Neural crest cell (in vitro differentiated cells): ENCODE results near the gene APOB. TPM values are rescaled to one million over a fixed set of nuclear protein-coding genes. Genes with fewer than 3 reads are reported as not detected.

ENCODE experiments used
- DNase-seq: peaks from one replicate; pipeline ENCODE4 v3.0.0; 2021; ENCODE audit warnings: low read depth, mixed read lengths, low spot score
- H3K27ac Mint-ChIP-seq: one replicate; pipeline ENCODE4 v1.8.0; 2021; ENCODE audit warnings: mild to moderate bottlenecking, mixed read lengths; ENCODE audit not compliant: unreplicated experiment
- H3K27me3 Mint-ChIP-seq: 2 replicates; pipeline ENCODE4 v1.8.0; 2021; ENCODE audit warnings: low read depth, mild to moderate bottlenecking, mixed read lengths
- H3K36me3 Mint-ChIP-seq: 2 replicates; pipeline ENCODE4 v1.8.0; 2021; ENCODE audit warnings: low read depth, mild to moderate bottlenecking, mixed read lengths
- H3K4me1 Mint-ChIP-seq: 2 replicates; pipeline ENCODE4 v1.8.0; 2021; ENCODE audit warnings: mixed read lengths
- H3K4me3 Mint-ChIP-seq: one replicate; pipeline ENCODE4 v1.8.0; 2021; ENCODE audit warnings: mild to moderate bottlenecking, mixed read lengths
- H3K9me3 Mint-ChIP-seq: 2 replicates; pipeline ENCODE4 v1.8.0; 2021; ENCODE audit warnings: mixed read lengths
- CTCF ChIP-seq: fragments of 200-600 bp; sonication (generic); conservative IDR thresholded peaks from 2 replicates; pipeline ENCODE4 v1.5.0; 2021; ENCODE audit warnings: antibody characterized with exemption, mild to moderate bottlenecking
- total RNA-seq: library from RNA; stranded (reverse); gene quantifications from 2 replicates; pipeline ENCODE4 v1.2.1, GENCODE V29; 2021

APOB gene
- total RNA-seq, 1 donor from 2014 or later: 0.09 TPM

- H3K36me3 Mint-ChIP-seq: no peaks in the 10 kb centered on the region
- H3K9me3 Mint-ChIP-seq: no peaks in the 10 kb centered on the region
- no peak overlapping the region for H3K27ac Mint-ChIP-seq
- H3K27me3 Mint-ChIP-seq: peaks cover 71% of the 10 kb centered on the region
- TF ChIP-seq CTCF: no peak
- H3K4me1 Mint-ChIP-seq: no peaks in the 10 kb centered on the region
- no peak overlapping the region for H3K4me3 Mint-ChIP-seq
- DNase-seq: no peak
Observed at GRCh38 chr2:20963867-20964266, 80.0 kb downstream of the APOB start.

- TF ChIP-seq CTCF: peak; percentile 91
- H3K4me3 Mint-ChIP-seq: no peak overlapping the region
- no peaks in the 10 kb centered on the region for H3K9me3 Mint-ChIP-seq
- DNase-seq: peak; percentile 82
- H3K27me3 Mint-ChIP-seq: peaks cover 67% of the 10 kb centered on the region
- H3K36me3 Mint-ChIP-seq: no peaks in the 10 kb centered on the region
- no peak overlapping the region for H3K27ac Mint-ChIP-seq
- H3K4me1 Mint-ChIP-seq: no peaks in the 10 kb centered on the region
Observed at GRCh38 chr2:20962939-20963557, 80.8 kb downstream of the APOB start.

GRCh38 chr2:20961858-20962257, 82.0 kb downstream of the APOB start:
- no peaks in the 10 kb centered on the region for H3K36me3 Mint-ChIP-seq
- no peaks in the 10 kb centered on the region for H3K4me1 Mint-ChIP-seq
- H3K27me3 Mint-ChIP-seq: peaks cover 60% of the 10 kb centered on the region
- H3K27ac Mint-ChIP-seq: no peak overlapping the region
- H3K9me3 Mint-ChIP-seq: no peaks in the 10 kb centered on the region
- H3K4me3 Mint-ChIP-seq: no peak overlapping the region
- no peak for DNase-seq
- TF ChIP-seq CTCF: no peak

DNA sequence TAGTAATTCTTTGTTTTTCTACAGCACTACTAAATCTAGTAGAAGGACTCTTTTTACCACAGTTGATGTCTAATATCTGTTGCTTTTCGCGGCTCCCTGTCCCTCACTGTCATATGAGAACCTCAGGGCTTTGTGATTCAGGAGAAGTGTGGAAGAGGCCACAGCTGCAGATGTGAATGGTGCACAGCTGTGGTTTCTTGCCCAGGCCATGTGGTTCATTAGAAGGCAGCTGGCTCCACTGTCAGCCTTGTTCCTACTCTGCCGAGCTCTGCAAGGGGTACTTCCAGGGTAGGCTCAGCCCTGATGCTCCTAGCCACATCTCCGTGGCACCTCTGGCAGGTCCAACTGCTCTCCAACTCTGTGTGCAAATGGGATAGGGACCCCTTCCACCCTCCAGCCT, 83.9 kb downstream of the APOB start:
- no peaks in the 10 kb centered on the region for H3K9me3 Mint-ChIP-seq
- TF ChIP-seq CTCF: no peak
- no peaks in the 10 kb centered on the region for H3K4me1 Mint-ChIP-seq
- no peaks in the 10 kb centered on the region for H3K36me3 Mint-ChIP-seq
- no peak overlapping the region for H3K4me3 Mint-ChIP-seq
- no peak overlapping the region for H3K27ac Mint-ChIP-seq
- no peak for DNase-seq
- peaks cover 42% of the 10 kb centered on the region for H3K27me3 Mint-ChIP-seq

DNA sequence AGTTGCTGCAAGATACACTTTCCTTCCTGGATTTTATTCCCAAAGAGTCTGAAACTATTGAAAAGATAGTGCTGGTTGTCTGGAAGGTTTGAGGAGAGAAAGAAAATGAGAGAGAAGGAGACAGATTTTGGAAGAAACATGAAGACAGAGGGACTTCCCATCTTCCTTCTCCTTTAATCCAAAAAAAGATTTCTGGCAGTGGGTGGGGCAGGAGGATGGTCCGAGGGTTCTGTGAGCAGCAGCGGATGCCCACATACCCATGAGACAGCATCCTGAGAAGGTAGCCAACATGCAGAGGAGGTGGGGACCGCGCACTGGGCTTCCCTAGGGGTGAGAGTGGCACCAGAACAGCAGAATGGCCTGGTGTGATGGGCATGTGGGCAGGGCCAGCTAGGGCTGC, 84.6 kb downstream of the APOB start:
- H3K27me3 Mint-ChIP-seq: peaks cover 40% of the 10 kb centered on the region
- no peak for DNase-seq
- H3K4me3 Mint-ChIP-seq: no peak overlapping the region
- H3K9me3 Mint-ChIP-seq: no peaks in the 10 kb centered on the region
- no peaks in the 10 kb centered on the region for H3K4me1 Mint-ChIP-seq
- no peaks in the 10 kb centered on the region for H3K36me3 Mint-ChIP-seq
- H3K27ac Mint-ChIP-seq: no peak overlapping the region
- TF ChIP-seq CTCF: no peak
